ENCODE data around the gene BEST4.
A peak's percentile ranks its signal among the peaks of the same experiment; 100 is the strongest.
"Not testable (repeated sequence)": the region's sequence is repeated elsewhere in the genome, so short reads cannot be mapped to it uniquely, and the experiment has no call there.

The BEST4 gene

GRCh38 chr1:44798481-44799365 lies 10.8 kb upstream of the BEST4 start:
- TF ChIP-seq CTCF (IDR thresholded peaks at IDR 0.05; ENCODE audit: borderline replicate concordance, insufficient read depth, low read depth, low read length): no peak
- no peak overlapping the region for H3K4me3 ChIP-seq (ENCODE audit: low read depth, low read length)

GRCh38 chr1:44797886-44798285 lies 9.9 kb upstream of the BEST4 start:
- not testable (repeated sequence) for H3K4me3 ChIP-seq (ENCODE audit: low read depth, low read length)

GRCh38 chr1:44792736-44793502 lies 4.9 kb upstream of the BEST4 start:
- TF ChIP-seq CTCF (IDR thresholded peaks at IDR 0.05; ENCODE audit: borderline replicate concordance, insufficient read depth, low read depth, low read length): no peak
- H3K4me3 ChIP-seq (ENCODE audit: low read depth, low read length): no peak overlapping the region

GRCh38 chr1:44790968-44791801 lies 3.2 kb upstream of the BEST4 start:
- H3K4me3 ChIP-seq (ENCODE audit: low read depth, low read length): no peak overlapping the region
- TF ChIP-seq CTCF (IDR thresholded peaks at IDR 0.05; ENCODE audit: borderline replicate concordance, insufficient read depth, low read depth, low read length): no peak

GRCh38 chr1:44787506-44787905 lies 464 bp downstream of the BEST4 start:
- no peak for TF ChIP-seq CTCF (IDR thresholded peaks at IDR 0.05; ENCODE audit: borderline replicate concordance, insufficient read depth, low read depth, low read length)
- H3K4me3 ChIP-seq (ENCODE audit: low read depth, low read length): no peak overlapping the region

- no peak for TF ChIP-seq CTCF (IDR thresholded peaks at IDR 0.05; ENCODE audit: borderline replicate concordance, insufficient read depth, low read depth, low read length)
- peak overlapping the region; percentile 57 for H3K4me3 ChIP-seq (ENCODE audit: low read depth, low read length)
These were observed 1.0 kb downstream of the BEST4 start for GRCh38 chr1:44786841-44787426.
